ENCODE measurements around the gene LCOR.
"Not testable (repeated sequence)": the region's sequence is repeated elsewhere in the genome, so short reads cannot be mapped to it uniquely, and the experiment has no call there.

Gene LCOR

DNA sequence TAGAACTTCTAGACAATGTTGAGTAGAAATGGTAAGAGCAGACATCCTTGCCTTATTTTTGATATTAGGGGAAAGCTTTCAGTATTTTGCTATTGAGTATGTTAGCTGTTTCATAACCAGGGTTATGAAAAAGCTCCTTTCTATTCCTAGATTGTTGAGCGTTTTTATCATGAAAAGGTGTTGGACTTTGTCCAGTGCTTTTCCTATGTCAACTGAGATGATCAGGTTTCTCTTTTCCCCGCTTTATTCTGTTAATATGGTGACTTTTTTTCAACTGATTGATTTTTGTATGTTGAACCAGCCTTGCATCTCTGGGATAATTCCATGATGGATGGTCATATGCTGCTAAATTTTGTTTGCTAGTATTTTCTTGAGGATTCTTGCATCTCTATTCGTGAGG, 58.5 kb downstream of the LCOR start:
- no peak for DNase-seq

DNA sequence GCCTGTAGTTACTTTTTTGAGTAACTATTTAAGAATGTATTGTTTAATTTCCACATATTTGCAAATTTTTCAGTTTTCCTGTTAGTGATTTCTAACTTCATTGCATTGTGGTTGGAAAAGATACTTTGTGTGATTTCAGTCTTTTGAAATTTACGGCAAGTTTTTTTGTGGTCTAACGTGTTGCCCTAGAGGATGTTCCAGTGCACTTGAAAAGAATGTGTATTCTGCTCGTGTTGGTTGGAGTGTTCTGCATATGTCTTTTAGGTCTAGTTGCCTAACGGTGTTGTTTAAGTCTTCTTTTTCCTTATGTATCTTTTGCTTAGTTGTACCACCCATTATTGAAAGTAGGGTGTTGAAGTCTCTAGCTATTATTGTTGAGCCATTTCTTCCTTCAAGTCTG, 59.7 kb downstream of the LCOR start:
- DNase-seq = no peak

DNA sequence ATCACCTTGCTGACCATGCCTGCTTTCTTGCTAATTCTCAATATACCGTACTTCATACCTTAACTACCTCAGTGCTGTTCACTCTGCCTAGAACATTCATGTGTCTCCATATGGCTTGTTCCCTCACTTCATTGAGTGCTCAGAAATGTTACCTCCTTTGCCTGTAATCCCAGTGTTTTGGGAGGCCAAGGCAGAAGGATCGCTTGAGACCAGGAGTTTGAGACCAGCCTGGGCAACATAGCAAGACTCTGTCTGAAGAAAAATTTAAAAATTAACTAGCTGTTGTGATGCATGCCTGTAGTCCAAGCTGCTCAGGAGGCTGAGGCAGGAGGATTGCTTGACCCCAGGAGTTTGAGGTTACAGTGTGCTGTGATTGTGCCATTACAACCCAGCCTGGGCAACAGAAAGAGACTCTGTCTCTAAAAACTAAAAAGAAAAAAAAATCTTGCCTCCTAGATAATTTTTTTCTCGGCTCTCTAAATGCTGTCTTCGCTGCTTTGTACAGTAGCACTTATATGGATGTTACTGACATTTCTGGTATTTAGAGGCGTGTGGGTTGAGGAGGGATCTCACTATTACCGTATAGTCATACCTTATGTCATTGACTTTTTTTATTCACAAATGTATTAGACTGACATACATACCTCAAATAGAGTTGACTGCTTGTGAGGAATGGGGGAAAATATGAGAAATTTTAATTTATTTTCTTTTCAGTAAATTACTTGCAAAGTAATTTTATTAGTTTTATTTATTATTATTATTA, 63.7 kb downstream of the LCOR start:
- no peak for DNase-seq

DNA sequence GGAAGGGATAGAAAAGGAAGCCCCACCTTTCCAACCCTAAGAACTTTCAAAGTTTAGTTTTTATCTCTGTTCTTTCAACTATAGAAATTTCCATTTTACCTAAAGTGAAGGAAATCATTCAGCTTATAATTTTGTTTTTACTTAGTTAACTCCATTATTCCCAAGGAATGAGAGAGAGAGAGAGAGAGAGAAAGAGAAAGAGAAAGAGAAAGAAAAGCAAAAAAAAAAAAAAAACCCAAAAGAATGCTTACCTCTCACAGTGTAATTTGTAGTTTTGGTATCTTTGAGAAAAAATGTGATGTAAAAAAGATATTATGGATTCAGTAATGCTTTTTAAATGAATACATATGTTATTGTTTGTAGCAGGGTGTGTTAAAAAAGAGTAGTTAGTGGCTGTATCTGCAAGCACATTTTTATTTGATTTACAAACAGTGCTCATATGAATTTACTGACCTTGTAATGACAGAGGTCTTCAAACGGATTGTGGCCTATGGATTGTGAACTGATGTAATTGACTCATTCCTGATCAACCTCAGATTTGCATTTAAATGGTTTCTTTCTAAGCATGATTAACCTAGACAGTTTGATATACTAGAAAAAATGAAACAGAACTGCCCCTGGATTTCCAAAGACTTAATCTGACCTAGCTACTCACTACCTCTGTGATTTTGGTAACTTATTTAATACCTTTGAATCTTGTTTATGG, 64.9 kb downstream of the LCOR start:
- DNase-seq = no peak

DNA sequence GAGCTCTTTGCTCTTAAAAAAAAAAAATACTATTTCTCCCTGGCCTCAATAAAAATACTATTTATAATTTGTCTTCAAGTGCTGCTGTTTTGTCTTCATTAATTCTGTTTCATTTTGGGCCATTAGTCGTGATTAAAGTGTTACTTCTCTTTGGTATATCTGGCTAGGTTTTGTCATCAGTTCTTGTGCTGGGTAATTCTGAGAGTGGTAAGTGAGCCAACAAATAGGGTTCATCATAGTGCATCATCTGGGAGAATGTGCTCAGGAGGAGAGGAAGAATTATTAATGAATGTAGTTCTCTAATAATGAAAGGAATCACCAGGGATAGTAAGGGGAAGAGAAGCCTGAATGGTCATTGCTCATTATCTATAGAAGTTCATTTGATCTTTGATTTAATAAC, 70.0 kb downstream of the LCOR start:
- no peak for DNase-seq

DNA sequence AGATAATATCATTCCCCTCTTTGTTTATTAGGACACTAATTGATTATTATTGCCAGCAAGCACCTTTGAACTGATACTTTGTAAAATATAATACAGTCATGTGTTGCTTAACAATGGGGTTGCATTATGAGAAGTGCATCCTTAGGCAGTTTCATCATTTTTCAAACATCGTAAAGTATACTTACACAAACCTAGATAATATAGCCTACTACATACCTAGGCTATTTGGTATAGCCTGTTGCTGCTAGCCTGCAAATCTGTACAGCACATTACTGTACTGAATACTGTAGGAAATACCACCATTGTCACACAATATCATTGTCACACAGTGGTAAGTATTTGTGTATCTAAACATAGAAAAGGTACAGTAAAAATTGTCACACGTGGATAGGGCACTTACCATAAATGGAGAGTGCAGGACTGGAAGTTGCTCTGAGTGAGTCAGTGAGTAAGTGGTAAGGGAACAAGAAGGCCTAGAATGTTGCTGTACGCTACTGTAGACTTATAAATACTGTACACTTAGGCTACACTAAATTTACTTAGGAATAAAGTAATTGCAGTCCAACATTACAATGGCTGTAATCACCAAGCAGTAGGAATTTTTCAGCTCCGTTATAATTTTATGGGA, 70.7 kb downstream of the LCOR start:
- DNase-seq = no peak

DNA sequence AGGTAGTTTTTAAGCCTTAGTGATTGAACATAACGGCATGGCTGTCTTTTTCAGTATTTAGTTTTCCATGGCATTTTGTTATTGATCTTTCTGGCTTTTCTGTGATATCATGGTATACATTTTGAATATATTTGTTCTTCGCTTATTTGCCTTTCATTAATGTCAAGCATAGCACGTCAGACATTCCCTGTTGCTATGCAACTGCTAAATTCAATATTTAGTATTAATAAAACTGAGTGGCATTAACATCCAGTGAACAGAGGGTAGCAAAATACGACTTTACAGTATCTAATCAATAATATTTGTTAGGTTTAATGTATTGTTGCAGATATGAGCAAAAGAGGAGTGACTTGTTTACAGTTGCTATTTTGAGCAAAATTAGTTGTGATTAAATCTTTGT, 72.5 kb downstream of the LCOR start:
- DNase-seq = no peak

DNA sequence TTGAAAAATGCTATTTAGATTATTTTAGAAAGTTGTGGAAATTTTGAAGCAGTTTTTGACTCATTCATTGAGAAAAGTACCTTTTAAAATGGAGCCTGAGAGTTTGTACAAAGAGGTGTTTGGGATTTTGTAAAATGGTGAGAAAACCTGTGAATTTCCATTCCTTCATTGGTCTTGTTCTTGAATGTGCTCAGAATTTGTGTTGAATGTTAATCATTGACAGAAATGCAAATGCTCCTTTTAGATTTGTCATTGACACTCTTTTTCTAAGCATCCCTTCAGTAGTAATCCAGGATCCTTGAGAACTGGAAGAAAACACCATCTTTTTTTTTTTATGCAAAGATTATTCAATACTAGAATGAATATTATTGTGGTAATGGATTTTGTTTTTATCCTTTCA, 74.8 kb downstream of the LCOR start:
- no peak for DNase-seq

DNA sequence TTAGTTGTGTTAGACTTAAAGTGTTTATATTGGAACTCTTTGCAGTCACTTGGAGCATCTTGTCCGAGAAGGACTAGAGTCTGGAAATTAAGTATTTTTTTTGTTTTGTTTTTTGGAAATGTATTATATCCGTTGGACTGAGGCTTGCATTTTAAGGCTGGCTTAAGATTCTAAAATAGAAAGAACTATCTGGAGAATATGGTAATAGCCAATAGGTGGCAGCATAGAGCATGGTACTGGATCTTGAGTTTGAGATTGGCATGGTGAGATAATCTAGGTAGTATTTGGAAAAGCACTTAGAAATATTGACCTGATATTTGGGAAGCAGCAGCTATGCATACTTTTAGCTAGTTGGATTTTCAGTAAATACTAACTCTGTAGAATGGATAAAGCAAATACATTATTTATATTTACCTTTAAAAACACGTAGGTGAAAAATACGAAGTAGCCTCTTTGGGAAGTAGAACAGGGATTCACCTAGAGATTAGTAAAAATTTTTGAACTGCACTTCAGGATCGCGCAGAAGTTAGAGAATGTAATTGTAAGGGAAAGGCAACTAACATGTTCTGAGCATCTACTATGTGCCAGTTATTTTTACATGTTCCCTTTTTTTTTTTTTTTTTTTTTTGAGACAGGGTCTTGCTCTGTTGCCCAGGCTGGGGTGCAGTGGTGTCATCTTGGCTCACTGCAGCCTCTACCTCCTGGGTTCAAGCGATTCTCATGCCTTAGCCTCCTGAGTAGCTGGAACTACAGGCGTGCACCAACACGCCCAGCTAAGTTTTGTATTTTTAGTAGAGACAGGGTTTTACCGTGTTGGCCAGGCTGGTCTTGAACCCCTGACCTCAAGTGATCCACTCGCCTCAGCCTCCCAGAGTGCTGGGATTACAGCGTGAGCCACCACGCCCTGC, 78.6 kb downstream of the LCOR start:
- no peak for DNase-seq

DNA sequence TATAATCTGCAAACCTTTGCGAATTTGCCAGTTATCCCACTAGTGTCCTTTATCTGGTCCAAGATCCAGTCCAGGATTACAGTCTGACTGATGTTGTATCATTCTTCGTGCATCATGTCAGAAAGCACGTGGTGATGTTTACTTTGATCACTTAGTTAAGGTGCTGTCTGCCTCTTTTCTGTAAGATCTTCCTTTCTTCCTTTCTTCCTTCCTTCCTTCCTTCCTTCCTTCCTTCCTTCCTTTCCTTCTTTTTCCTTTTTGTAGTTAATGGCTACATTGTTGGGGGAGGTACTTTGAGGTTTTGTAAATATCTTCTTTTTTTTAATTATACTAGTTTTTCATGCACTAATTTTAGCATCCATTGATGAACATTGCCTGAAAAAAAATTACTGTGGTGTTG, 80.3 kb downstream of the LCOR start:
- DNase-seq = no peak

DNA sequence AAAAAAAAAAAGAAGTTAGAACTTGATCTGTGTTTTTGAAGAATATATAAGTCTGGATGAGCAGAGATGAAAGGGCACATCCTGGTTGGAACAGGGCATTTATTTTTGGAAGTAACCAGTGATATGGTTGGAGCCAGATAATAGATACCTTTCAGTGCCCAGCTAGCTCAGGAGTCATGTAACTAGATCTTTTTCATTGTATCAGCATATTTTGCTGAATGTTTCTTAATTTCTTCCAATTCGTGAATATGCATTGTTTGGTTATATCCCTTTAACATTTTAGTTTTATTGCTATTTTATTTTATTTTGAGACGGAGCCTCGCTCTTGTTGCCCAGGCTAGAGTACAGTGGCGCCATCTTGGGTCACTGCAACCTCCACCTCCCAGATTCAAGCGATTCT, 81.8 kb downstream of the LCOR start:
- DNase-seq = no peak

DNA sequence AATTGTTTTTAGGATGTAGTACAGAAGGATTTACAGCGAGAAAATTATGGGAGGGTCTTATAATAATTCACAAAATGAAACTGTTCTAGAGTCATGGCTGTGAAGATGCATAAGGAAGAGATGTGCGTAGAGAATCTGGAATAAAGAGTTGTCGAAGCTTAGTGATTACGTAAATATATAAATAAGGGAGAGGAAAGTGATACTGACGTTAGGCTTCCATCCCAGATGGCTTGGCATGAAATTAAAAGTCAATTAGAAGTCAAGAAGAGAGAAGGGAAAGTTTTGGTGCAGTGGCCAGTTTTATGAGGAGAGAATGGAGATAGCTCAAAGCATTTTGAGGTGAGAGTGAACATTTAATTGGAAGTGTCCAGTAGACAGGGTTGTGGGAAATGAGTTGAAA, 85.5 kb downstream of the LCOR start:
- DNase-seq = no peak

DNA sequence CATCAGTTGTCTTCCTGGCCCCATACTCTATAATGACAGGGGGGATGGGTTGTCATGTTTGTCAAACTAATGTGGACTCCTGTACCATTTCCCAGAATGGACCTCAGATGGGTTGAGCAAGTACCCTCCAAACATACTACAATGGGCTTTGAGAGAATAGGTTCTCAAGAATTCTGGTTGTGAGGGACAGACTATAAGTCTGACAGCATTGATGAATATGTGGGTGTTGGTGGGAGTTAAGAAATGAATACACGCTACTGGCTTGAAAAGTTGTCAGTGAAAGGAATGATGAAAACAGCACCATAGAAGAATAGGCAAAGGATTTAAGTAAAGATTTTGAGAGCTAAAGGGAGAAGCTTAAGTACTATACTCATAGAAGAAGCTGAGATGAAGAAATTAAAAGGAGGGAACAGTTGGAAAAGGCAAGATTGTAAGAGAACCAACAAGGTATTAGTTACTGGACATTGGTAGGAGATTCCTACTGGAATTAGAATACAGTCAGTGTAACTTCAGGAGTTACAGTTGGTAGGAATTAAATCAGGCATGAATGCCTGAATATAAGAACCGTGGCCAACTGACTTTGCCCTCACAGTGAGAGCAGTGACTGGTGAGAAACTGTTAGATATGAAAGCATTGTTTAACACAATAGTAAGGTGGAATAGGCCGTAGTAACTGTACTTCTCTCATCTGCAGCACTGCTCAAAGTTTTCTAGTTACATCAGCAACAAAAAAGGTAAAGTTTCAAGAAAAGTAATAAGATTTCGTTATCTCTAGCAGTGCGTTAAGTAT, 86.3 kb downstream of the LCOR start:
- DNase-seq = no peak

DNA sequence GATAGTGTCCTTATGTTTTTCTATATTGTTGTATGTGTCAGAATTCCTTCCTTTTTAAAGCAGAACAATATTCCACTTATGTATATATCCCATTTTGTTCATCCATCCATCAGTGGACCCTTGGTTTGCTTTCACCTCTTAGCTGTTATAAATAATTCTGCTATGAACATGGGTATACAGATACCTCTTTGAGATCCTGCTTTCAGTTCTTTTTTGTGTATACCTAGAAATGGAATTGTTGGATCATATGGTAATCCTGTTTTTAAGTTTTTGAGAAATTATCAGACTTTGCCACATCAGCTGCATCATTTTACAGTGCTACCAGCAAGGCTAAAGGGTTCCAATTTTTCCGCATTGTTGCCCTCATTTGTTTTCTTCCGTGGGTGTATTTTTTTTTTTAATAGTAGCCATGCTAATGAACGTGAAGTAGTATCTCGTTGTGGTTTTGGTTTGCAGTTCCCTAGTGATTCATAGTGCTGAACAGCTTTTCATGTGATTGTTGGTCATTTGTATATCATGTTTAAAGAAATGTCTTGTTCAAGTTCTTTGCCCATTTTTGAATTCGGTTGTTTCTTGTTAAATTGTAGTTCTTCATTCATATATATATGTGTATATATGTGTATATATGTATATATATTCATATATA, 87.8 kb downstream of the LCOR start:
- no peak for DNase-seq

DNA sequence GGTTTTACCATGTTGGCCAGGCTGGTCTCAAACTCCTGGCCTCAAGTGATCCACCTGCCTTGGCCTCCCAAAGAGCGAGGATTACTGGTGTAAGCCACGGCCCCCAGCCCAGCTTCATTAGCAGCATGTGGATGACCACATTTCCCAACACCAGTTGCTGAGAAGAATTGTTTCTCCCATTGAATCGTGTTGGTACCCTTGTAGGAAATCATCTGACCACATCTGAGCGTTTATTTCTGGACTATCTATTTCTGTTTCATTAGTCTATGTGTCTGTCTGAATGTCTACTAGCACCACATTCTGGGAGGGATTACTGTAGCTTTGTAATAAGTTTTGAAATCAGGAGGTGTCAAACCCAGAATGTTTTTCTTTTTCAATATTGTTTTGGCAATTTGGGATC, 89.6 kb downstream of the LCOR start:
- DNase-seq = no peak

DNA sequence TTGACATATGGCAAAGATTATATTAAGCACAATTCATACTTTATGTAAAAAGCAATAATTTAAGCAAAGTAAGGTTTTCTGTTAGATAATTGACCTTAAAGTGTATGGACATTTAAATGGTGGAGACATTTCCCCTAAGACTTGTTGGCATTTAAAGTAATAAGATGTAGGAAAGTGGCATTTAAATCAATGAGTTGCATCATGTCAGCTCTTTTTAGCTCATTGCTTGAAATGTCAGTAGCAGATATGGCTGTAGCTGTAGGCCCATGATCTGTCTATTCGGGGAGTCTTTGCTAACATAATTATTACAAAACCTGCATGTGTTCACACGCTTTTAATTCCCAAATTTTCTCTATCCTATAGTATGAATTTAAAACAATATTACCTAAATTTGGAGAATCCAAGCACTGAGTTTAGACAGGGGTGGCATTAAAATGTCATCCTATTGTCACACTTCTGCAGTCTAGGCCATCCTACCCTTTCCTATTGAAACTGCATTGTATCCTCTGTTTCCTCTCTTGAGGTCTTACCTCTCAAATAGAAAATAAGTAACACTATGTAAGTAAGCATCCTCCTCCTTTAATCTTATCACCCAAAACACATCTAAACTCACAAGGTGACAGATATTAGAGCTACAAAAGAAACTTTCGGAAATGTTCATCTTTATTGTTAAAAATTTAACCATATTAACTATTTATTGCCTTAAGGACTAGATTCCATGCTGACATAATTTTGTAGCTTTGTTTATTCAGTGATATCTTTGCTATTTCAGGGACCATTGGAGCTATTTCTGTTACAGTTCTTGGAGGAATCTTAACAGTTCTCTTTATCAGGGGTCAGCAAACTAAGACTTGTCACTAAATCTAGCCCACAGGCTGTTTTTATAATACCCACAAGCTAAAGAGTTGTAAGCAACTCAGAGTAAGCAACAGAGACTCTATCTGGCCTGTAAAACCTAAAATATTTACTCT, 91.2 kb downstream of the LCOR start:
- no peak for DNase-seq

DNA sequence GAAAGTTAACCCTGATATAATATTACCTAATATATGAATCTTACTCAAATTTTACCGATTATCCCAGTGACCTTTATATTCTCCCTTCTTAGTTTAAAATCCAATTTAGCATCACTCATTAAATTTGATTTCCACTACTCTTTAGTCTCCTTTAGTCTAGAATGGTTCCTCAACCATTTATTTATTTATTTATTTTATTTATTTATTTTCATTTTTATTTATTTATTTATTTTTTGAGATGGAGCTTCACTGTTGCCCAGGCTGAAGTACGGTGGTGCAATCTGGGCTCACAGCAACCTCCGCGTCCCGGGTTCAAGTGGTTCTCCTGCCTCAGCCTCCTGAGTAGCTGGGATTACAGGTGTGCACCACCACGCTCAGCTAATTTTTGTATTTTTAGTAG, 92.8 kb downstream of the LCOR start:
- no peak for DNase-seq

DNA sequence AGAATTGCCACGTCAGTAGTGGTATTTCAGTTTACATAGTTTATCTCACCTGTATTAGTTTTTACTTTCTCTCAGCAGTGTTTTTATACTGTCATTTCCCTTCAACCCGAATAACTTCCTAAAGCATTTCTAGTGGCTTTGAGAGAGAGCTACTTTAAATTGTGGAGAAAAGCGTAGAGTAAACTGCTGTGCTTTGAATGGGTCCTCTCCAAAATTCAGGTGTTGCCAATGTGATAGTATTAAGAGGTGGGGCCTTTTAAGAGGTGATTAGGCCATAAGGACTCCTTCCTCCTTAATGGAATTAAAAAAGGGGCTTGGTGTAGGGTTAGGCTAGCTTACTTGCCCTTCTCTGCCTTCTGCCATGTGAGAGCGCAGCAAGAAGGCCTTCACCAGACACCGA, 98.4 kb downstream of the LCOR start:
- DNase-seq = no peak

DNA sequence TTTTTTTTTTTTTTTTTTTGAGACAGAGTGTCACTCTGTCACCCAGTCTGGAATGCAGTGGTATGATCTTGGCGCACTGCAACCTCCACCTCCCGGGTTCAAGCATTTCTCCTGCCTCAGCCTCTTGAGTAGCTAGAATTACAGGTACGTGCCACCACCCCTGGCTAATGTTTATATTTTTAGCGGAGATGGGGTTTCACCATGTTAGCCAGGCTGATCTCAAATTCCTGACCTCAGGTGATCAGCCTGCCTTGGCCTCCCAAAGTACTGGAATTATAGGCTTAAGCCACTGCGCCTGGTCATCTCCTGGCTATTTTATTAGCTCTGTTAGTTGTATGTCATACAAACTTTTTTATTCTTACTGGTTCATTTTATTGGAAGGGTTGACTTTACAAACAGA, 103.0 kb downstream of the LCOR start:
- DNase-seq = no peak

DNA sequence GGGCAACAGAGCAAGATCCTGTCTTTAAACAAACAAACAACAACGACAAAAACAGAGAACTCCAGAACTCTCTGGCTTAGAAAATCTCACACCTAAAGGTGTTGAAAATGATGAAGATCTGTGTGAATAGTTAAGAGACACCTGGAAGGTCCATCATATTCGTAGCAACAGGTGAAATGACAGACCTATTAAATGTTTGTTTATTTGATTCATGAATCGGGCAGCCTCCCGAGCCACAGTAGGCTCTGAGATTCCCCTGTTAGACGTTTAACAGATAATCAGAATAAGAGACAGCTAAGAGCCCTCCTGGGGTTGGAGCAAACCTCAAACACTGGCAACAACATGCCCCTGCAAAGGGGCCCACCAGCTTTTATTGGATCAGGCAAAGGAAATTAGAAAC, 103.7 kb downstream of the LCOR start:
- no peak for DNase-seq

DNA sequence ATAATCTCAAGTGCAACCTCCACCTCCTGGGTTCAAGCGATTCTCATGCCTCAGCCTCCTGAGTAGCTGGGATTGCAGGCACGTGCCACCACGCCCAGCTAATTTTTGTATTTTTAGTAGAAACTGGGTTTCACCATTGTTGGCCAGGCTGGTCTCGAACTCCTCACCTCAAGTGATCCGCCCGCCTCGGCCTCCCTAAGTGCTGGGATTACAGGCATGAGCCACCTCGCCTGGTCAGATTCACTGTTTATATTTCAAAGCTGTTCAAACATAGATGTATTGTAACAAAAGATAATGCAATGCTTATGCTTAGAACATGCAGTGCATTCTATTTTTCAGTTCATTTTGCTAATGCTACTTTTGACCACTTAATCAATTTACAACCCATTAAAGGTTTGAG, 111.1 kb downstream of the LCOR start:
- not testable (repeated sequence) for DNase-seq

Measured in stimulated activated CD4-positive, alpha-beta T cell treated with anti-CD3 and anti-CD28 coated beads, Interleukin-2, amount 100 ng/mL, for 24 hours (primary cell).